ENCODE results near the gene ASS1. TPM values are rescaled to one million over a fixed set of nuclear protein-coding genes. Genes with fewer than 3 reads are reported as not detected.

ASS1 gene
- total and polyA plus RNA-seq, 2 donors (not counting 1 experiment from before 2014, with no cell fraction given): 44.7 to 223 TPM

DNA sequence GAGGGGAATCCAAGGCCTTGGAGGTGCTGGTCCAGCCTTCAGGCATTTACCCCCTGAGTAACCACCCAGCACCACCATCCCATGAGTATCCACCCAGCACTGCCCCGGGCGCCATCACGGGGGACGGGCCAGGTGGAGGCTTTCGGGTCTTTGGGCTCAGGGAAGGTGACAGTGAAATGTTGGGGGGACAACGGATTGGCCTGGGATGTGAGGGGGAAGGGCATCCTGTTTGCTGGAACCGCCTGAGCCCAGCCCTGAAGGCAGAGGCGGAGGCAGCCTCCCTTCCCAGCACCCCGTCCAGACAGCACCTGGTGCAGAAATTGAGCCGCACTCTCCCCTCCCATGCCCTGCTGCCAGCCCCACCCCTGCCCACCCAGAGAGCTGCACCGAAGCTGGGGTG lies 17.0 kb downstream of the ASS1 start:
- TF ChIP-seq EZH2 (IDR thresholded peaks at IDR 0.05; ENCODE audit: low read length, missing control alignments): no peak
- DNase-seq (ENCODE audit: low read depth in 2 of 2): no peak

DNA sequence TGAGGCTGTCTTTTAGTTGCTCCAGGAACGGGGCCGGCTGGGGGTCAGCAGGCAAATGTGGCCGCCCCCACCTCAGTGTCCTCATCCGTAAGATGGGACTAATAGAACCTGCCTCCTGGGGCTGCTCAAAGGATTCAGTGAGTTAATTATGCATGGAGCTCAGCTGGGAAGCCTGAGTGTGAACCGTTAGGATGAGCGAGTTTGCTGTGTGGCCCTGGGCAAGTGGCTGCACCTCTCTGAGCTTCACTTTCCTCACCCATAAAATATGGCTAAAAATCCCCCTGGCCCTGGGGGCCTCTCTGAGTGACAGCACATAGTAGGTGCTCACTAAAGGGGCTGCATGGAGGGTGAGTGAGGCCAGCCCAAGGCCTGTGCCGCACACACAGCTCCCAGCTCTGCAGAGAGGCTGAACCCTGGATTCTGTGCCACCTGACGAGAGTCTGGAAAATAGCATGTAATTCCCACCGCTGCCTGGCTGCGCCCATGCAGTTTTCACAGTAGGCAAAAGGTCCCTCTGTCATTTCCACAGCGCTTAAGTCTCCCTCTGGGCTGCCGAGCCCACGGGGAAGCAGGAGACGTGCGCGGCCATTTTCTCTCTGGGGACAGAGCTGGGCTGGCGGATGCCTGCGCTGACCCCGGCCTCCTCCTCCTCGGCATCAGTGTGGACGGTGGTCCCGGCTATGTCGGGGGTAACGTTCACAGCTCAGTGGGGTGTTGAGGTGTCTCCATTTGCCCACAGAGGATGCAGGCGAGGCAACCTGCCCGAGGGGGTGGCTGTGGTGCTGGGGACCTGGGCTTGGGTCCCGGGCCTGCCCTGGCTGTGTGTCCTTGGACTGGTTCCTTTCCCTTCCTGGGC lies 18.2 kb downstream of the ASS1 start:
- H3K9me3 ChIP-seq (ENCODE audit: control insufficient read depth, insufficient read depth, low read depth, low read length): no peaks in the 10 kb centered on the region
- H3K27ac ChIP-seq (ENCODE audit: insufficient read depth, low read length): no peak overlapping the region
- TF ChIP-seq EZH2 (IDR thresholded peaks at IDR 0.05; ENCODE audit: low read length, missing control alignments): no peak
- TF ChIP-seq, protein P1, sequence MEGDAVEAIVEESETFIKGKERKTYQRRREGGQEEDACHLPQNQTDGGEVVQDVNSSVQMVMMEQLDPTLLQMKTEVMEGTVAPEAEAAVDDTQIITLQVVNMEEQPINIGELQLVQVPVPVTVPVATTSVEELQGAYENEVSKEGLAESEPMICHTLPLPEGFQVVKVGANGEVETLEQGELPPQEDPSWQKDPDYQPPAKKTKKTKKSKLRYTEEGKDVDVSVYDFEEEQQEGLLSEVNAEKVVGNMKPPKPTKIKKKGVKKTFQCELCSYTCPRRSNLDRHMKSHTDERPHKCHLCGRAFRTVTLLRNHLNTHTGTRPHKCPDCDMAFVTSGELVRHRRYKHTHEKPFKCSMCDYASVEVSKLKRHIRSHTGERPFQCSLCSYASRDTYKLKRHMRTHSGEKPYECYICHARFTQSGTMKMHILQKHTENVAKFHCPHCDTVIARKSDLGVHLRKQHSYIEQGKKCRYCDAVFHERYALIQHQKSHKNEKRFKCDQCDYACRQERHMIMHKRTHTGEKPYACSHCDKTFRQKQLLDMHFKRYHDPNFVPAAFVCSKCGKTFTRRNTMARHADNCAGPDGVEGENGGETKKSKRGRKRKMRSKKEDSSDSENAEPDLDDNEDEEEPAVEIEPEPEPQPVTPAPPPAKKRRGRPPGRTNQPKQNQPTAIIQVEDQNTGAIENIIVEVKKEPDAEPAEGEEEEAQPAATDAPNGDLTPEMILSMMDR (conservative IDR thresholded peaks at IDR 0.05 in 1 of 2, IDR thresholded peaks at IDR 0.05 in 1 of 2; ENCODE audit: low read depth in 1 of 2, low read length in 2 of 2): no peak
- no peaks in the 10 kb centered on the region for H3K79me2 ChIP-seq (ENCODE audit: control insufficient read depth, insufficient read depth, low read length)
- no peaks in the 10 kb centered on the region for H3K27me3 ChIP-seq (ENCODE audit: control insufficient read depth, insufficient read depth, low read length)
- H3K4me1 ChIP-seq (ENCODE audit: control insufficient read depth, extremely low read depth, insufficient read depth, low read length): no peaks in the 10 kb centered on the region
- DNase-seq (ENCODE audit: low read depth in 2 of 2): no peak
- H3K4me3 ChIP-seq (replicated peaks in 1 of 4; ENCODE audit: control extremely low read depth in 1 of 4, insufficient read depth in 1 of 4, low read depth in 3 of 4, low read length in 4 of 4): no peak overlapping the region
- H2AFZ ChIP-seq (ENCODE audit: low read length): no peak overlapping the region
- no peaks in the 10 kb centered on the region for H4K20me1 ChIP-seq (ENCODE audit: control insufficient read depth, extremely low read depth, insufficient read depth, low read length)
- no peak overlapping the region for H3K9ac ChIP-seq (ENCODE audit: insufficient read depth, low read length)
- H3K4me2 ChIP-seq (ENCODE audit: extremely low read depth, insufficient read depth, low read length): no peak overlapping the region
- no peaks in the 10 kb centered on the region for H3K36me3 ChIP-seq (ENCODE audit: control insufficient read depth, insufficient read depth, low read length)

More for the DNA sequence above, 17.0 kb downstream of the ASS1 start:
- Histone ChIP-seq H3K9me3 (ENCODE audit: control insufficient read depth, insufficient read depth, low read depth, low read length) (no peaks in the 10 kb centered on the region), H3K4me2 (ENCODE audit: extremely low read depth, insufficient read depth, low read length) (no peak overlapping the region), H3K9ac (ENCODE audit: insufficient read depth, low read length) (no peak overlapping the region), H3K79me2 (ENCODE audit: control insufficient read depth, insufficient read depth, low read length) (no peaks in the 10 kb centered on the region), H3K36me3 (ENCODE audit: control insufficient read depth, insufficient read depth, low read length) (no peaks in the 10 kb centered on the region), H4K20me1 (ENCODE audit: control insufficient read depth, extremely low read depth, insufficient read depth, low read length) (no peaks in the 10 kb centered on the region), H3K4me3 (replicated peaks in 1 of 4; ENCODE audit: control extremely low read depth in 1 of 4, insufficient read depth in 1 of 4, low read depth in 3 of 4, low read length in 4 of 4) (no peak overlapping the region), H3K27me3 (ENCODE audit: control insufficient read depth, insufficient read depth, low read length) (no peaks in the 10 kb centered on the region), H3K27ac (ENCODE audit: insufficient read depth, low read length) (no peak overlapping the region), H3K4me1 (ENCODE audit: control insufficient read depth, extremely low read depth, insufficient read depth, low read length) (no peaks in the 10 kb centered on the region), H2AFZ (ENCODE audit: low read length) (no peak overlapping the region)

DNA sequence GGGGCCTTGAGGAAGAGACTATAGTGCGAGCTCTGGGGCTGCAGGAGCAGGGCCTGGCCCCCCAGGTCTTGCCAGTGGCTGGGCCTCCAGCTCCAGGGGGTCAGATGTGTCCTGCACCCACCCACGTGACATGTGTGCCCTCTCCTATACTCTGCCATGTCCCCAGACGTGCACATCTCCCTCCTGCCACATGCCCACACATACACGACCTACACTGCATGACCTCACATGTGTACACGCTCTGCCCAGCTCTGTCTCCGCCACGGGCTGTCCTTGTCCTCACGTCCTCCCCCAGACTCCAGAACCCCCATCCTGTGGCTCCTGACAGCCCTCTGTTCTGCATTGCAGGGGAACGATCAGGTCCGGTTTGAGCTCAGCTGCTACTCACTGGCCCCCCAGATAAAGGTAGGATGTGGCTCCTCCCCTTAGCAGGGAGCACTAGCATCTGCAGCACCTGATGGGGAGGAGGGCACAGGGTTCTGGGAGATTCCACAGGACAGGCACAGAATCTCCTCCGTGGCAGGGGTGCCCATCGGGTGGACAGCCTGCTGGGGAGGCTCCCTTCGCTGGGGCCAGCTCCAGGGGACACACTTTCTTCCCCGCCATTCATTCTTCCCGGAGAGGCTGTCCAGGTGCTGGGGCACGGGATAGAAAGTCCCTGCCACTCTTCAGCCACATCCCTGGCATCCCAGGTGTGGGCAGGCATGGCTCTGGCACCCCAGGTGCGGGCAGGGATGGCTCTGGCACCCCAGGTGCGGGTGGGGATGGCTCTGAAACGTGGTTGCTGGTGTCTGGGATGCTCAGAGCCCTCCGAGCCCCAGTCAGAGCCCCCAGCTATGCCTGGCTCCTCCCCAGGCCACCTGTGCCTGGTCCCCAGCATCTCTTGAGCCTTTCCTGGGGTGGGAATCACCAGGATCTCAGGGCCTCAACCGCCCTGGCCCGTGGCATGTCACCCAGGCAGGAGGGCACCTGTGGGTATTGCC lies 19.3 kb downstream of the ASS1 start:
- TF ChIP-seq, protein P1 (conservative IDR thresholded peaks at IDR 0.05 in 1 of 2, IDR thresholded peaks at IDR 0.05 in 1 of 2; ENCODE audit: low read depth in 1 of 2, low read length in 2 of 2): no peak
- no peak for TF ChIP-seq EZH2 (IDR thresholded peaks at IDR 0.05; ENCODE audit: low read length, missing control alignments)
- H3K79me2 ChIP-seq (ENCODE audit: control insufficient read depth, insufficient read depth, low read length): no peaks in the 10 kb centered on the region
- no peaks in the 10 kb centered on the region for H3K4me1 ChIP-seq (ENCODE audit: control insufficient read depth, extremely low read depth, insufficient read depth, low read length)
- no peak overlapping the region for H2AFZ ChIP-seq (ENCODE audit: low read length)
- no peak overlapping the region for H3K4me2 ChIP-seq (ENCODE audit: extremely low read depth, insufficient read depth, low read length)
- H3K27ac ChIP-seq (ENCODE audit: insufficient read depth, low read length): no peak overlapping the region
- no peak overlapping the region for H3K4me3 ChIP-seq (replicated peaks in 1 of 4; ENCODE audit: control extremely low read depth in 1 of 4, insufficient read depth in 1 of 4, low read depth in 3 of 4, low read length in 4 of 4)
- H3K9ac ChIP-seq (ENCODE audit: insufficient read depth, low read length): no peak overlapping the region
- H4K20me1 ChIP-seq (ENCODE audit: control insufficient read depth, extremely low read depth, insufficient read depth, low read length): no peaks in the 10 kb centered on the region
- no peak for DNase-seq (ENCODE audit: low read depth in 2 of 2)
- H3K36me3 ChIP-seq (ENCODE audit: control insufficient read depth, insufficient read depth, low read length): no peaks in the 10 kb centered on the region
- H3K27me3 ChIP-seq (ENCODE audit: control insufficient read depth, insufficient read depth, low read length): no peaks in the 10 kb centered on the region
- no peaks in the 10 kb centered on the region for H3K9me3 ChIP-seq (ENCODE audit: control insufficient read depth, insufficient read depth, low read depth, low read length)

Measured in fibroblast of lung (primary cell).